Stomach smooth muscle (tissue), 2 donors: ENCODE data around the gene FZD10.

Experiments
- H3K27ac ChIP-seq: one replicate; pipeline ENCODE4 v1.7.0; 2013; ENCODE audit warnings: mild to moderate bottlenecking, low read length, inconsistent platforms
- H3K27me3 ChIP-seq, 2 donors: one replicate each; pipeline ENCODE4 v1.7.0; 2013; ENCODE audit warnings: low read length in 2 of 2; ENCODE audit not compliant: insufficient read depth in 2 of 2, control insufficient read depth in 1 of 2
- H3K36me3 ChIP-seq, 2 donors: one replicate each; pipeline ENCODE4 v1.7.0; 2013; ENCODE audit warnings: low read length in 2 of 2; ENCODE audit not compliant: control insufficient read depth in 2 of 2, insufficient read depth in 2 of 2
- H3K4me1 ChIP-seq: one replicate; pipeline ENCODE4 v1.7.0; 2013; ENCODE audit warnings: low read length; ENCODE audit not compliant: control insufficient read depth, insufficient read depth
- H3K4me3 ChIP-seq, 2 donors: one replicate each; pipeline ENCODE4 v1.7.0; 2013; ENCODE audit warnings: low read length in 2 of 2
- H3K9ac ChIP-seq, 2 donors: one replicate each; pipeline ENCODE4 v1.7.0; 2013; ENCODE audit warnings: low read length in 2 of 2, mild to moderate bottlenecking in 1 of 2
- H3K9me3 ChIP-seq, 2 donors: one replicate each; pipeline ENCODE4 v1.7.0; 2013; ENCODE audit warnings: low read length in 2 of 2; ENCODE audit not compliant: control insufficient read depth in 2 of 2
- donor health status: healthy.
- donor health status: Pancreatic carcinoma.

FZD10 gene

GRCh38 chr12:130181211-130181610 is 18.9 kb downstream of the FZD10 start:
- no peak overlapping the region for H3K4me3 ChIP-seq
- no peaks in the 10 kb centered on the region for H3K36me3 ChIP-seq
- no peaks in the 10 kb centered on the region for H3K4me1 ChIP-seq
- peaks cover 3 to 9% of the 10 kb centered on the region in 2 donors for H3K27me3 ChIP-seq
- H3K9ac ChIP-seq = no peak overlapping the region
- H3K9me3 ChIP-seq = peaks cover 6 to 8% of the 10 kb centered on the region in 2 donors
- no peak overlapping the region for H3K27ac ChIP-seq

DNA sequence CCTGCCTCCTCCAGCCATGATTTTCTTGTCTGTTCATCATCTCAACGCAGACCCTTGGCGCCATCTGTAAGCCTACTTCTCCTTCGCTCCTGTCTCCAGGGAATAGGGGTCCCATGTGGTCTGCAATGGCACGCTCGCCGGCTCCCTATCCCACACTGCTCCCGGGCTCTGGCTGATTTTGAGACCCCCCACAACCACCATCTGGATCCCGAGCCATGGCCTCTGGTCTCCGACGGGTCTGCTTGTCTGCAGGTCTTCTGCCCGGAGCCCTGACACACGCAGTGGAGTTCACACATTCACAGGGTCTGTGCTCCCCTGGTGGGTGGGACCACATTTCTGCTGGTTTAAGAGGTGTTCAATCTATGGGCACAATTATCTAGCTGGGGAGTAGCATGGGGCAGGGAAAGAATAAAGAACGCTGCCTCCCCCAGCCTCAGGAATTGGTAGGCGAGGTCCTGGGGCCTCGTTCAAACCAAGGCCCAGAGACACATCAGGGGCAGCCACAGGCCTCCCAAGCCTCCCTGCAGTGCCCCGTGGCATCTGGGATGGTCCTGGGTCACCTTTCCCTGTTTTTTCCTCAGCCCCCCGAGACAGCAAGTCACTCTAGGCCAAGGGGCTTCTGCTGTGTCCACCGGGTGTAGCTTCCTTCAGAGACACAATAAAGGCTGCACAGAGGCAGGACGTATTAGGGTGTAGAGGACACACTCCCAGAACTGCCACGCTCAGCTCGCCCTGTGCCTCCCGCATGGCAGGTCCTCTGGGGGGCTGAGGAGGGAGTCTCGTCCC is 21.5 kb downstream of the FZD10 start:
- H3K36me3 ChIP-seq = no peaks in the 10 kb centered on the region
- H3K27me3 ChIP-seq = peaks cover 3 to 4% of the 10 kb centered on the region in 2 donors
- H3K27ac ChIP-seq = no peak overlapping the region
- no peak overlapping the region for H3K9ac ChIP-seq
- no peak overlapping the region for H3K4me3 ChIP-seq
- peaks cover 3 to 8% of the 10 kb centered on the region in 2 donors for H3K9me3 ChIP-seq
- no peaks in the 10 kb centered on the region for H3K4me1 ChIP-seq

GRCh38 chr12:130184404-130185090 is 22.3 kb downstream of the FZD10 start:
- Histone ChIP-seq H3K4me3 (no peak overlapping the region), H3K36me3 (no peaks in the 10 kb centered on the region), H3K4me1 (no peaks in the 10 kb centered on the region), H3K9ac (no peak overlapping the region), H3K9me3 (peaks cover 3 to 8% of the 10 kb centered on the region in 2 donors), H3K27ac (no peak overlapping the region), H3K27me3 (peaks cover 0 to 2% of the 10 kb centered on the region in 2 donors)

DNA sequence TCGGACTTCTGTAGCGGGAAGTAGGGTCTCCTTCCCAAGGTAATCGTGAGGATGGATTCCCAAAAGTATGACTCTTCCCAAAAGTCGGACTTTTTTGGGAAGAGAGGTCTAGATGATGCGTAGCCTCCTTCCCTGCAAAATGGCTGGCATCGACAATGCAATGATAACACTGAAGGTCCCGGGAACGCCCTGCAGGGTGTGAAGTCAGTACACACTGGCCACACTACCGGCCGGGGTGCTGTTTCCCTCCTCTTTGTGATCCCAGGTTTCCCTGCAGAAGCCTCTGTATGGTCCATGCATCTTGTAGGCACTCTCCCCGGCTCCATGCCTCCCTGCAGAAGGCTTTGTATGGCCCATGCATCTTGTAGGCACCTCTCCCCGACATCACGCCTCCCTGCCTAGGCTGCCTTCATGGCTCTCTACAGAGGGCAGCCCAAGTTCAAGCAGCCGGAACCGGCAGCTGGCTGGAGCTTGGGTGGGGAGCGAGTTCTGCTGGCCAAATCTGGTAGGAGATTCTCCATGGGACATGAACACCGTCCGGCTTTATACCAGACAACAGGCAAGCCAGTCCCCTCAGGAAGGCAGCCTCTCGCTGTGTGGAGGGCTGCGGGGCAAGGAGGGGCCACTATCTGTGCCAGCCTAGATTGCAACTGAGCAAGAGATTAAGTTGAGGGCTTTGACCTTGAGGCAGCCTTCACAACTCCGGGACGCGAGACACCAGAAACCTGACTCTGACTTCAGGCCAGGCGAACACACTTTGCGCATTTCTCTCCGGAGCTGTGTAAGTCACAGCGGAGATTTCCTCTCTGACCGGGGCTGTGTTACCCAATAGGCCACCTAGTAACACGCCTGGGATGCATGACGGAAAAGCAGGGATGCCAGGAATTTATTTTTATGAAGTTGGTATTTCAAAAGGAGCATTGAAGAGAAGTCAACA is 23.5 kb downstream of the FZD10 start:
- Histone ChIP-seq H3K27ac (no peak overlapping the region), H3K27me3 (no peaks in the 10 kb centered on the region), H3K9me3 (peaks cover 3 to 8% of the 10 kb centered on the region in 2 donors), H3K4me1 (no peaks in the 10 kb centered on the region), H3K4me3 (no peak overlapping the region), H3K9ac (no peak overlapping the region), H3K36me3 (no peaks in the 10 kb centered on the region)

- Histone ChIP-seq H3K9ac (no peak overlapping the region), H3K27ac (no peak overlapping the region), H3K4me3 (no peak overlapping the region), H3K4me1 (no peaks in the 10 kb centered on the region), H3K36me3 (no peaks in the 10 kb centered on the region), H3K27me3 (no peaks in the 10 kb centered on the region), H3K9me3 (peaks cover 0 to 7% of the 10 kb centered on the region in 2 donors)
Observed at GRCh38 chr12:130186651-130187268, 24.5 kb downstream of the FZD10 start.

DNA sequence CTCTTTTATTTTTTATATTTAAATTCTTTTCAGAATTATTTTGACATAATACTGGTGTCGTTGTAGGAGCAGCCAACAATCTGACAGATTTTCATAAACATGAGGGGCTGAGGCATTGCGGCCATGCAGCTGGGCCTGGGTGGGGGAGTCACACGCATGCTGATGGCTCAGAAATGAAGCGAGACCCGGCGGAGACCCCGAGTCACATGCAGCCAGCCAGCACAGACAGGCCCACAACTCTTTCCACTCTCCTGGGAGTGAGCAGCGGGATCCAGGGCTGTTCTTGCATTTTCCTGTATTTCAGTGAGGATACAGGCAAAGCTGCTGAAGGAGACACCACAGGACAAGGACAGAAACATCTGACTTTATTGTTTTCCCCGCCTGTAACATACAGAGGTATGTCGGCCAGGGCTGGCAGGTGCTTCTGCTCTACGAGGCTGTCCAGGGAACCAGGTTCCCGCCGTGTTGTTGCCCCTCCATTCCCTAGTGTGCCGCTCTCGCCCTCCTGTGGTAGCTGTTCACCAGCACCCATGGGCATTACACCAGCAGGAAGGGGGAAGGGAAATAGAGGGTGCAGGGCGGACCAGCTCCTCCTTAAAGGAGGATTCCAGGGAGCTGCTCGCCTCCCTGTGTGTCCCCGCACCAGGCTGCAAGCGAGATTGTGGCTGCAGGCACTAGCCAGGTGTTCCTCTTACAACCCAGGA is 30.5 kb downstream of the FZD10 start:
- no peaks in the 10 kb centered on the region for H3K36me3 ChIP-seq
- H3K9me3 ChIP-seq = no peaks in the 10 kb centered on the region
- H3K4me1 ChIP-seq = no peaks in the 10 kb centered on the region
- no peak overlapping the region for H3K27ac ChIP-seq
- H3K27me3 ChIP-seq = no peaks in the 10 kb centered on the region
- H3K4me3 ChIP-seq = no peak overlapping the region
- H3K9ac ChIP-seq = no peak overlapping the region

GRCh38 chr12:130194154-130194553 is 31.9 kb downstream of the FZD10 start:
- Histone ChIP-seq H3K9me3 (no peaks in the 10 kb centered on the region), H3K4me1 (no peaks in the 10 kb centered on the region), H3K27me3 (no peaks in the 10 kb centered on the region), H3K27ac (no peak overlapping the region), H3K36me3 (no peaks in the 10 kb centered on the region), H3K4me3 (no peak overlapping the region), H3K9ac (no peak overlapping the region)

DNA sequence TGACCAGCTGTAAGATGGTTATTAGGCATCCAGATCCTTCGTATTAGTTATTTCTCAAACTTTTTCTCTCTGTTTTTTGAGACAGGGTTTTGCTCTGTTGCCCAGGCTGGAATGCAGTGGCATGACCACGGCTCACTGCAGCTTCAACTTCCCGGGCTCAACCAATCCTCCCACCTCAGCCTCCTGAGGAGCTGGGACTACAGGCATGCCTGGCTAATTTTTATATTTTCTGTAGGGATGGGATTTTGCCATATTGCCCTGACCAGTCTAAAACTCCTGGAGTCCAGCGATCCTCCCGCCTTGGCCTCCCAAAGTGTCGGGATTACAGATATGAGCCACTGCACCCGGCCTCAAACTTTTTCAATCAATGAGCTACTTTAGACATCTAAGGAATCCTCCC is 33.1 kb downstream of the FZD10 start:
- Histone ChIP-seq H3K36me3 (no peaks in the 10 kb centered on the region), H3K4me3 (no peak overlapping the region), H3K4me1 (no peaks in the 10 kb centered on the region), H3K9ac (no peak overlapping the region), H3K27ac (no peak overlapping the region), H3K9me3 (no peaks in the 10 kb centered on the region), H3K27me3 (no peaks in the 10 kb centered on the region)

DNA sequence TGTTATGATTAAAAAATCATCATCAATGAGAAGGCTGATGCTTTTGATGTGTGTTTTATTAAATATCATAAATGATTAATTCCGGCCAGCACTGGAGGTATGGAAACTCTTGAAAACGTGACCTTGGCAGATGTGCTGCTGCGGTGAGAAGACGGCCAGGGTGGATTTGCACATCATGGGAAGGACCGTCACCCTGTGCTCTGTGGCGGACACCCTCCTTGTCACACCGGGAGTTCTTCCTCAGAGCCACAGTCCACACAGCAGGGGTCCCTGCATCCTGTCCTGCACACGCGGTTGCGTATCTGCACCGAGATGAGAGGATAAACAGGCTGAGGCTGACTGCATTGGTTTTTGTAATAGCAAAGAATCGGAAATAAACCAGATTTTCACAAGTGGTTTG is 33.5 kb downstream of the FZD10 start:
- H3K4me1 ChIP-seq = no peaks in the 10 kb centered on the region
- no peak overlapping the region for H3K27ac ChIP-seq
- no peaks in the 10 kb centered on the region for H3K27me3 ChIP-seq
- H3K9ac ChIP-seq = no peak overlapping the region
- no peak overlapping the region for H3K4me3 ChIP-seq
- no peaks in the 10 kb centered on the region for H3K36me3 ChIP-seq
- H3K9me3 ChIP-seq = peaks cover 0 to 2% of the 10 kb centered on the region in 2 donors

- no peaks in the 10 kb centered on the region for H3K36me3 ChIP-seq
- no peak overlapping the region for H3K9ac ChIP-seq
- peaks cover 6 to 12% of the 10 kb centered on the region in 2 donors for H3K9me3 ChIP-seq
- no peak overlapping the region for H3K4me3 ChIP-seq
- no peak overlapping the region for H3K27ac ChIP-seq
- no peaks in the 10 kb centered on the region for H3K27me3 ChIP-seq
- H3K4me1 ChIP-seq = no peaks in the 10 kb centered on the region
Observed at GRCh38 chr12:130196827-130197226, 34.6 kb downstream of the FZD10 start.
